ENCODE data around the gene RASL12.

The RASL12 gene

DNA sequence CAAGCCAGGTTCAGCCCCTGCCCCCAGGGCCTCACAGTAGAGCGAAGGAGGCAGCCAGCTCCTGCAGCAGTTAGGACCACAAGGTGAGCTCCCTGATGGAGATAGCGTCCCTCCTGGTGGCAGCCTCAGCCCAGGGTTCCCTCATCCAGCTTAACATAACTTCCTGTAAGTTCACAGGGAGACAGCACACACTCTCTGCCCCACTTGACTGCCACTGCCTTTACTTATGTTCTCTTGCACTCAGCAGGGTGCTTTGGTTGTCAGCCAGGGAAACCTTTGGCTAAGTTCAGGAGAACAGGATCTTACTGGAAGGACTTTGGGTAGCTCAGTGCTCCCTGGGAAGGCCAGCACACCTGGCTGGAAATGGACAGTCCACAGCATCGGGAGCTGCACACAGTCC is 19.6 kb upstream of the RASL12 start:
- Histone ChIP-seq H2BK15ac (ENCODE audit: low read depth, poor library complexity, severe bottlenecking) (peak overlapping the region; percentile 74), H2AK5ac (ENCODE audit: low read length, severe bottlenecking) (no peak overlapping the region), H3K23ac (ENCODE audit: low read length in 2 of 2) (no peak overlapping the region), H3K18ac (ENCODE audit: low read depth in 1 of 2, low read length in 2 of 2) (no peak overlapping the region), H3K27me3 (ENCODE audit: control insufficient read depth in 1 of 2, insufficient read depth in 1 of 2, low read length in 2 of 2) (peaks cover 46 to 52% of the 10 kb centered on the region in 2 experiments), H4K91ac (ENCODE audit: low read length) (no peak overlapping the region), H3K36me3 (ENCODE audit: control insufficient read depth in 1 of 2, insufficient read depth in 2 of 2, low read depth in 1 of 2, low read length in 2 of 2) (peaks cover 0 to 4% of the 10 kb centered on the region in 2 experiments), H3K9me3 (ENCODE audit: control insufficient read depth, low read length) (no peaks in the 10 kb centered on the region), H4K8ac (ENCODE audit: low read length) (no peak overlapping the region), H3K4me3 (ENCODE audit: insufficient read depth in 1 of 2, low read depth in 1 of 2, low read length in 2 of 2) (no peak overlapping the region), H2BK12ac (ENCODE audit: low read length in 2 of 2) (no peak overlapping the region), H3K27ac (ENCODE audit: low read length, poor library complexity, severe bottlenecking) (no peak overlapping the region), H3K4me1 (ENCODE audit: control insufficient read depth, insufficient read depth, low read depth, low read length) (peaks cover 19% of the 10 kb centered on the region), H3K79me1 (replicated peaks; ENCODE audit: low read length, poor library complexity, severe bottlenecking) (no peaks in the 10 kb centered on the region), H2BK5ac (ENCODE audit: low read depth, low read length, poor library complexity, severe bottlenecking) (no peak overlapping the region), H3K4me2 (ENCODE audit: low read length, poor library complexity, severe bottlenecking) (no peak overlapping the region), H3K14ac (ENCODE audit: low read length in 2 of 2) (no peak overlapping the region), H3K9ac (ENCODE audit: low read length) (no peak overlapping the region), H2AFZ (ENCODE audit: low read depth, low read length) (no peak overlapping the region), H2BK120ac (ENCODE audit: low read depth, low read length) (no peak overlapping the region), H3K4ac (ENCODE audit: low read depth in 1 of 2, low read length in 2 of 2) (no peak overlapping the region)
- DNase-seq: no peak
- 82% methylated on average over 3 of the region's 3 CpGs for WGBS

- H2BK15ac ChIP-seq (ENCODE audit: low read depth, poor library complexity, severe bottlenecking): no peak overlapping the region
- no peak overlapping the region for H4K8ac ChIP-seq (ENCODE audit: low read length)
- H3K79me1 ChIP-seq (replicated peaks; ENCODE audit: low read length, poor library complexity, severe bottlenecking): no peaks in the 10 kb centered on the region
- H3K4ac ChIP-seq (ENCODE audit: low read depth in 1 of 2, low read length in 2 of 2): no peak overlapping the region
- H2BK120ac ChIP-seq (ENCODE audit: low read depth, low read length): no peak overlapping the region
- no peak overlapping the region for H2BK5ac ChIP-seq (ENCODE audit: low read depth, low read length, poor library complexity, severe bottlenecking)
- peaks cover 0 to 4% of the 10 kb centered on the region in 2 experiments for H3K36me3 ChIP-seq (ENCODE audit: control insufficient read depth in 1 of 2, insufficient read depth in 2 of 2, low read depth in 1 of 2, low read length in 2 of 2)
- no peak overlapping the region for H2AK5ac ChIP-seq (ENCODE audit: low read length, severe bottlenecking)
- H3K27ac ChIP-seq (ENCODE audit: low read length, poor library complexity, severe bottlenecking): no peak overlapping the region
- no peak overlapping the region for H3K23ac ChIP-seq (ENCODE audit: low read length in 2 of 2)
- H3K4me1 ChIP-seq (ENCODE audit: control insufficient read depth, insufficient read depth, low read depth, low read length): peaks cover 21% of the 10 kb centered on the region
- H3K4me2 ChIP-seq (ENCODE audit: low read length, poor library complexity, severe bottlenecking): no peak overlapping the region
- no peak overlapping the region for H2AFZ ChIP-seq (ENCODE audit: low read depth, low read length)
- no peak overlapping the region for H3K4me3 ChIP-seq (ENCODE audit: insufficient read depth in 1 of 2, low read depth in 1 of 2, low read length in 2 of 2)
- H4K91ac ChIP-seq (ENCODE audit: low read length): no peak overlapping the region
- no peak overlapping the region for H2BK12ac ChIP-seq (ENCODE audit: low read length in 2 of 2)
- H3K14ac ChIP-seq (ENCODE audit: low read length in 2 of 2): no peak overlapping the region
- no peak for DNase-seq
- no peak overlapping the region for H3K18ac ChIP-seq (ENCODE audit: low read depth in 1 of 2, low read length in 2 of 2)
- no peak overlapping the region for H3K9ac ChIP-seq (ENCODE audit: low read length)
- H3K27me3 ChIP-seq (ENCODE audit: control insufficient read depth in 1 of 2, insufficient read depth in 1 of 2, low read length in 2 of 2): peaks cover 53 to 60% of the 10 kb centered on the region in 2 experiments
- 86% methylated on average over 6 of the region's 6 CpGs for WGBS
- H3K9me3 ChIP-seq (ENCODE audit: control insufficient read depth, low read length): no peaks in the 10 kb centered on the region
These were observed 18.9 kb upstream of the RASL12 start for GRCh38 chr15:65086680-65087111.

- Histone ChIP-seq H2BK120ac (ENCODE audit: low read depth, low read length) (no peak overlapping the region), H3K36me3 (ENCODE audit: control insufficient read depth in 1 of 2, insufficient read depth in 2 of 2, low read depth in 1 of 2, low read length in 2 of 2) (peaks cover 0 to 4% of the 10 kb centered on the region in 2 experiments), H2BK12ac (ENCODE audit: low read length in 2 of 2) (no peak overlapping the region), H3K9ac (ENCODE audit: low read length) (no peak overlapping the region), H2BK5ac (ENCODE audit: low read depth, low read length, poor library complexity, severe bottlenecking) (no peak overlapping the region), H2AFZ (ENCODE audit: low read depth, low read length) (no peak overlapping the region), H3K9me3 (ENCODE audit: control insufficient read depth, low read length) (no peaks in the 10 kb centered on the region), H3K4me1 (ENCODE audit: control insufficient read depth, insufficient read depth, low read depth, low read length) (peaks cover 21% of the 10 kb centered on the region), H2BK15ac (ENCODE audit: low read depth, poor library complexity, severe bottlenecking) (no peak overlapping the region), H3K27ac (ENCODE audit: low read length, poor library complexity, severe bottlenecking) (no peak overlapping the region), H3K23ac (ENCODE audit: low read length in 2 of 2) (no peak overlapping the region), H3K18ac (ENCODE audit: low read depth in 1 of 2, low read length in 2 of 2) (no peak overlapping the region), H3K14ac (ENCODE audit: low read length in 2 of 2) (no peak overlapping the region), H3K79me1 (replicated peaks; ENCODE audit: low read length, poor library complexity, severe bottlenecking) (no peaks in the 10 kb centered on the region), H4K91ac (ENCODE audit: low read length) (no peak overlapping the region), H3K4ac (ENCODE audit: low read depth in 1 of 2, low read length in 2 of 2) (no peak overlapping the region), H2AK5ac (ENCODE audit: low read length, severe bottlenecking) (no peak overlapping the region), H3K4me2 (ENCODE audit: low read length, poor library complexity, severe bottlenecking) (no peak overlapping the region), H3K4me3 (ENCODE audit: insufficient read depth in 1 of 2, low read depth in 1 of 2, low read length in 2 of 2) (no peak overlapping the region), H3K27me3 (ENCODE audit: control insufficient read depth in 1 of 2, insufficient read depth in 1 of 2, low read length in 2 of 2) (peaks cover 59 to 65% of the 10 kb centered on the region in 2 experiments), H4K8ac (ENCODE audit: low read length) (no peak overlapping the region)
- whole genome bisulfite sequencing: 91% methylated on average over 6 of the region's 6 CpGs
- DNase-seq: no peak
These were observed 18.3 kb upstream of the RASL12 start for GRCh38 chr15:65085990-65086679.

DNA sequence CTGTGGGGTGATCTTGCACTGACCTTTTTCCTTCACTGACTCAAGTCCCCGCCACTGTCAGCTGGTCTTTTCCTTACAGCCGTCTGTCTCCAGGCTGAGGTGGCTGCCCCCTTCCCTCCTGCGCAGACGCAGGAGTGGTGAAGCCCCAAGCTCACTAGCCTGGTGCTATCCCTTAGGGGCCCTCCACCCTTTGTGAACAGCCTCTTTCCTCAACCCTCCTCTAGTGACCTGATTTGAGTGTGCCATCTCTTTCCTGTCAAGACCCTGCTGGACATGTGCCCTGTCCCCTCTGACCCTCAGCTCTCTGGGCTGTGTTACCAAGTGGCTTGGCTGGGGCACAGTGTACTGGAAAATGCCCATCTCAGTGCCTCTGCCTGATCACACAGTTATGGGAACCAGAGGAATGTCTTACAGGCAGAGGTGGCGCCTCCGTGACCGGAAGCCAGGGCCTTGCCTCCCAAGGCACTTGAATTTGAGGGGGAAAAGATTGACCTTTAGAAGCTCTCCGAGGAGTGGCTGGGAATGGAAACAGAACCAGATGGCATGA is 17.5 kb upstream of the RASL12 start:
- no peak overlapping the region for H2AK5ac ChIP-seq (ENCODE audit: low read length, severe bottlenecking)
- H3K79me1 ChIP-seq (replicated peaks; ENCODE audit: low read length, poor library complexity, severe bottlenecking): no peaks in the 10 kb centered on the region
- WGBS: 69% methylated on average over 8 of the region's 8 CpGs

More for the DNA sequence above, 17.5 kb upstream of the RASL12 start:
- H2BK15ac ChIP-seq (ENCODE audit: low read depth, poor library complexity, severe bottlenecking): no peak overlapping the region
- H4K91ac ChIP-seq (ENCODE audit: low read length): no peak overlapping the region
- peak overlapping the region in 1 of 2 experiments; percentile 19 for H3K14ac ChIP-seq (ENCODE audit: low read length in 2 of 2)
- H3K4me1 ChIP-seq (ENCODE audit: control insufficient read depth, insufficient read depth, low read depth, low read length): peaks cover 21% of the 10 kb centered on the region
- no peak overlapping the region for H3K4me3 ChIP-seq (ENCODE audit: insufficient read depth in 1 of 2, low read depth in 1 of 2, low read length in 2 of 2)
- H2AFZ ChIP-seq (ENCODE audit: low read depth, low read length): no peak overlapping the region
- no peak overlapping the region for H3K4ac ChIP-seq (ENCODE audit: low read depth in 1 of 2, low read length in 2 of 2)
- no peak overlapping the region for H2BK120ac ChIP-seq (ENCODE audit: low read depth, low read length)
- no peak overlapping the region for H3K23ac ChIP-seq (ENCODE audit: low read length in 2 of 2)
- no peak overlapping the region for H4K8ac ChIP-seq (ENCODE audit: low read length)
- no peak for DNase-seq
- H3K9me3 ChIP-seq (ENCODE audit: control insufficient read depth, low read length): no peaks in the 10 kb centered on the region
- peak overlapping the region in 1 of 2 experiments; percentile 10 for H2BK12ac ChIP-seq (ENCODE audit: low read length in 2 of 2)
- no peak overlapping the region for H3K27ac ChIP-seq (ENCODE audit: low read length, poor library complexity, severe bottlenecking)
- H3K36me3 ChIP-seq (ENCODE audit: control insufficient read depth in 1 of 2, insufficient read depth in 2 of 2, low read depth in 1 of 2, low read length in 2 of 2): peaks cover 0 to under 1% of the 10 kb centered on the region in 2 experiments
- H3K18ac ChIP-seq (ENCODE audit: low read depth in 1 of 2, low read length in 2 of 2): no peak overlapping the region
- H3K9ac ChIP-seq (ENCODE audit: low read length): no peak overlapping the region
- no peak overlapping the region for H2BK5ac ChIP-seq (ENCODE audit: low read depth, low read length, poor library complexity, severe bottlenecking)
- no peak overlapping the region for H3K4me2 ChIP-seq (ENCODE audit: low read length, poor library complexity, severe bottlenecking)
- H3K27me3 ChIP-seq (ENCODE audit: control insufficient read depth in 1 of 2, insufficient read depth in 1 of 2, low read length in 2 of 2): peaks cover 62 to 72% of the 10 kb centered on the region in 2 experiments
